HG03378 (cell line): ENCODE data around the gene C4BPB.

Experiments
- ATAC-seq: cut with Tn5 transposase; IDR thresholded peaks from one replicate; pipeline ENCODE4 v1.9.1; 2021; ENCODE audit warnings: mild to moderate bottlenecking, moderate library complexity; ENCODE audit not compliant: unreplicated experiment

Gene C4BPB

GRCh38 chr1:207058878-207059867, 29.5 kb upstream of the C4BPB start:
- no peak for ATAC-seq

GRCh38 chr1:207059881-207060280, 28.8 kb upstream of the C4BPB start:
- no peak for ATAC-seq

DNA sequence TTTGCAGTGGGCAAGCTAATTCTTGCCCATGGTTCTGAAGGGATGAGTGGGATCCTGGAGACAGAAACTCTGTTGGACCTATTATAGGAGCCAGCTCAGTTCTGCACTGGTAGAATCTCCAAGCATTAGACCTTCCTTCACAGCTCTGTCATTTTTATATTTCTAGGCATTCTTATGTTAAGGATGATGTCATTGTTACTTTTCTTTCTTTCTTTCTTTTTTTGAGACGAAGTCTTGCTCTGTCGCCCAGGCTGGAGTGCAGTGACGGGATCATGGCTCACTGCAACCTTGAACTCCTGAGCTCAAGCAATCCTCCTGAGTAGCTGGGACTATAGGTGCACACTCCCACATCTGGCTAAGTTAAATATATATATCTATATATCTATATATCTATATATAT, 28.1 kb upstream of the C4BPB start:
- no peak for ATAC-seq

- no peak for ATAC-seq
Observed at GRCh38 chr1:207062058-207062457, 26.6 kb upstream of the C4BPB start.

- ATAC-seq, result no peak
Observed at GRCh38 chr1:207063014-207063413, 25.6 kb upstream of the C4BPB start.

DNA sequence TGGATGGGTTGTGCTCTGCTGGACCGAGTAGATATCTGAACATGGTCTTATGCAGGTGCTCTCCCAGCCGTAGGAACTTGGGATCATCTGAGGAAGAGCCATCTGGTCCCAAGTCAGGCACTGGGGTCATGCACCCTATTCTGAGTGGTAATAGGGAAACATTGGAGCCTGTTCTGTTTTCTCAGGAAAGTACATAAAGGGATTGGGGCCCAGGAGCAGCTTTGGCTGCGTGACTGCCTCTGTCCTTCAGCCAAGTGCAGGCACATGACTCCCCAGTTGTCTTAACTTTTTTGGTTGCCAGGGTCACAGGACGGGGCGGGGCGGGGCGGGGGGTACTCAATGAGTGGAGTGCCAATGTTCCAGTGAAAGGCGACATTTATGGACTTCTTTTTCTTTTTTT, 24.1 kb upstream of the C4BPB start:
- no peak for ATAC-seq

DNA sequence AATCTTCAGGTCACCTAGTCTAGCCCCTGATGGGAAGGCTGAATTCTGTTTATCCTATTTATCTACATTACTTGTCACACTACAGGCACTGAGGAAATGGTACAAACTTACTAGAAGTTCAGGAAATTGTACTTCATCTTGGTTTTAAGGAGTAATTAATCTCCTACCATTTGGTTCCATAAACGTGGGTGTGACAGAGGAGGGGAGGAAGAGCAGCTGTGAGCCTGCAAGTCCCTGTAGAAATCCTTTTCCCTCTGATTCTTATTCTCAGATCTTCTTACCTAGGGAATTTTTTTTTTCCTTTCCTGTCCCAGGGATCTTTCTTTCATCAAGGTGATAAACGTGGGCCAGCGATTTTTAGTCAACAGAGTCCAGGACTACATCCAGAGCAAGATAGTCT, 21.5 kb upstream of the C4BPB start:
- no peak for ATAC-seq

- no peak for ATAC-seq
Observed at GRCh38 chr1:207067665-207068064, 21.0 kb upstream of the C4BPB start.

DNA sequence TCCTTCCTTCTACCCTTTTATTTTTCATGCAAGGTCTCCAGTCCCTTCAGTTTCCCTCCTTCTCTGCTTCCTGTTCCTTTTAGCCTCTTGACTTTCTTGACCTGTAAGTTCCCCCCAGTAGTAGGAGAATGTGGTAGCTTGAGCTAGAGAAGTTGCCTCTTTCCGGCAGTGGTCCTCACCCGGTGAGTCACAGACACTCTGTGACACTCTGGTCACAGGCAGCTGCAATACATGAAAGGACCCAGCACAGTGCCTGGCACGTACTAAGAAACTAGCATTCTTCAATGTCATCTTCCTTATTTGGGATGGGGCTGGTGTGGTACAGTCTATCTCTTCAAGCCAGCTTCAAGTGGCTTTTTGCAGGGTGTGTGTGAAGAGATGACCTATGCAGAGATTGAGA, 19.6 kb upstream of the C4BPB start:
- no peak for ATAC-seq

GRCh38 chr1:207069858-207070506, 18.7 kb upstream of the C4BPB start:
- ATAC-seq, result no peak

DNA sequence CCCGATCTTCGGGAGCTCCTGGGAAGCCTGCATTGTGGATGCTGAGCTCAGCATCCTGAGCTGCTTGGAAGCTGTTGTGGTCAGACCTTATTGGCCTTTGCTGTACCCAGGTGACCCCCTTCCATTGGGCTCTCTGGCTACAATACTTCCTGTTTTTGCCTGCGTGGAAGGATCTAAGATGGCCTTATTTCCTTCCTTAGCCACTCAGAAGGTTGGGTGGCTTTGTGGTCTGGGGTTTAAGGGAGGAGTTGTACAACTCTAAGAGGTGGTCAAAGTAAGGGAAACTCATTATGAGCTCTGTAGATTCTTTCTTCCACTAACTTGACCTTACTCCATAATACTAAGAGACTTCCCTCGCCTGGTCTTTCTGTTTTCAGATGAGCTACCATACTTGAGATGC, 17.8 kb upstream of the C4BPB start:
- no peak for ATAC-seq

DNA sequence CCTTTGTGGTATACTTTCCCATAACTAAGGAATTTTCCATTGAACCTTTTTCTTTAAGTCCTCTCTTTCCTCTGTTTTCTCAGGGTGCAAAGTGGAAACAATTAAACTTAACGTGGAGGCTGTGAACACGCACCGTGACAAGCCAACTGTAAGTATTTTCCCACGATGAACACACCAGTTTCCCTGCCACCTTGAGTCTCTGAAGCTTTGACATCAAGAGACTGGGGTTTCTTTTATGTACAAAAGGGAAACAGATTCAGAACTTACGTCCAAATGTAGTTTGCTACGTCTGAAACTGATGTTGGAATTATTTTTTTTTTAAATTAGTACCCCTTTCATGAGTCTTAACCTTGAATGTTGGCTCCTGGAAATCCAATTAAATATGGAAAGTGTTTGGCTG, 17.2 kb upstream of the C4BPB start:
- no peak for ATAC-seq

DNA sequence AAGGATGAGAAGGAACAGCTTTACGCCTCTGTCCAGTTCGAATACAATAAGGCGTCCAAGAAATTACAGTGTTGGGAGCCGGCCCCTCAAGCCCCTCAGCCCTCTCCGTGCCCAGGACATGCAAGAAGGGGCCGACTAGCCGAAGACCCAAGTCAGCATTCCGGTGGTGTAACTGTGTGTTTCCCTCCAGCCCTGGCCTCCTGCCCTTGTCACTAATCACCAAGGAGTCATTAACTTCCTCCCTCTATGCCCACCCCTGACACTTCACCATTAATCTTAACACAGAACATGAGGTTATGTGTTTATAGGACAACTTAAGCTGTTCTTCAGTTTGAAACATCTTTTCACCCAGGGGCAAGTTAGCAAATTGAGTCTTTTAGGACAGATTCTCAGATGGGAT, 16.4 kb upstream of the C4BPB start:
- ATAC-seq, result no peak

DNA sequence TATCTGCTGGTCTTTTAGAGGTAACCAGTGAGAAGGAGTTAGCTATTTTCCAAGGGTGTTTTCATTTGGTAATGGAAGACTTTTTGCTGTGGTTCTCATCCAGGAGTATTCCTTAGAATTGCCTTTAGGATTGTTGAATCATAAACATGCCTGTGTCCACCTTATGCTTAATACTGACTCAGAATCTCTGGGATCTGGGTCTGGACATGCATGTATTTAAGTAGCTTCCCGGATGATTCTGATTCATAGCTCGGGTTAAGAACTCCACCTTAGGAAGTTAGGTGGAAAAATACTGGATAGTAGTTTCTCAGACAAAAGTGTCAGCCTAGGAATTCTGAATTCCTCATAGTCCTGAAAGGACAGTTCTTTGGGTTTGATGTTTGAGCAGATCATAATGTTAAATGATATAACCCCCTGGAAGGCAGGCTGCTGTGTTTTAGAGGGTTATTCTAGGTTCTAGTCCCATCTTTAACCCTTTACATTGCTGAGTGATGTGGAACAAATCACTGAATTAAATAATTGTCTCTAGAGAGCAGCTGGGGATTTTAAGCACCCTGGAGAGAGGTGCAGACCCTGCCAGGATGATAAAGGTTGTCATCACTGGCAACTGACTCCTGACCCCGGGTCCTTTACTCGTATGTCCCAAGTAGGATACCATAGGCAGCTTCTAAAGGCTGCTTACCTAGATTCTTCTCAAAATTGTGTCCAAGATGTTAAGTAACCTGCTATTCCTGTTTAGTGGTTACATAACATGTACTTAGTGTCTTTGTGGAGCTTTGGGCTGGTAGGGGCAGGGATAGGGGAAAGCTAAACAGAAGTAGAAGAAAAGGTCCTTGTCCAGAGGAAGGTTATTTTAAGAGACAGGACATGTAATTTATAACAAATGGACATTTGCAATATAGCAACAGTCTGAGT, 14.5 kb upstream of the C4BPB start:
- ATAC-seq, result no peak

- no peak for ATAC-seq
Observed at GRCh38 chr1:207076181-207076955, 12.3 kb upstream of the C4BPB start.

DNA sequence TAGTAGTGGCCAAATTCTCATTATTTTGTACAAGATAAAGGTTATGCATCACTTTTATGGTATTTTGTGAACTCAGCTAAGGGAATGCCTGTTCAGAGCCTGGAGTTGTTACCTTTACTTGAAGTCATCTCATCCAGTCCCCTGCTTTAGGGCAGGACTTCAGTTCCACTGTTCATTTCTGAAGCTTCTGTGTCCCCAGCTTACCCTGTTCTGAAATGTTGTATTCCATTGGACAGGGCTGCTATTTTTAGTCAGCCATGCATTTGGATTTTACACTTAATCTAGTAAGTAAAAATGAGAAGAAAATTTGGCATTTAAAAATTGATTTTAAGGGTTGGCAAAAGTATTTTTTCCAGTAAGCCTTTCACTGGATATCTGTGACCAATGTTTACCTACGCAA, 11.6 kb upstream of the C4BPB start:
- ATAC-seq, result no peak

- no peak for ATAC-seq
Observed at GRCh38 chr1:207077470-207078377, 10.9 kb upstream of the C4BPB start.

DNA sequence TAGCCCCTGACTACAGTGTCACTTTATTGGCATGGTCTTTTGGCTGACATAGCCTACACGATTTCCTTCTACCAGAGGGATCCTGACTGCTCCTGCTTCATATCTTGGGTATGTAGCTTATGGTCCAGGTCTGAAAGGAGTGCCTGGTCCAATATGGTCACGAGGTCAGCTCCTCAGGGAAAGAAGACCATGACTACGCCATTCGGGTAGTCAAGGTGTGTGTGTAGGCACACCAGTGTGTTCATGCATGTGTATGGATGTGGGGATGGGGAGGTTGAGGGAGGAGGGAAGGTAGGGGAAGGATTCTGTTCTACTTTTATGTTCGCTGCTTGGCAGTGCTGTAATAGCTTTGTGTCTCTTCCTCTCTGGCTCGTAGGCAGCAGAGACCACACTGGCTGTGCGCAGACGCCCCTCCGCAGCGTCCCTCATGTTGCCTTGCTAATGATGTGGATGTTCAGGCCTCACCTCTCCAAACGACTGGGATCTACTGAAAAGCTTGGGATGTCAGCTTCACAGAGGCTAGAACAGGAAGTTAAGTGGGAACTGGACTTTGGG, 10.0 kb upstream of the C4BPB start:
- no peak for ATAC-seq

GRCh38 chr1:207079706-207080241, 8.9 kb upstream of the C4BPB start:
- ATAC-seq, result no peak
